ENCODE data around the gene C1orf210. TPM values are rescaled to one million over a fixed set of nuclear protein-coding genes. Genes with fewer than 3 reads are reported as not detected.

C1orf210 gene
- total RNA-seq, 2 experiments from 2014 or later, result not detected

- Mint-ChIP-seq H3K4me3 (no peak overlapping the region), H3K27me3 (no peaks in the 10 kb centered on the region), H3K9me3 (no peaks in the 10 kb centered on the region), H3K4me1 (ENCODE audit: low read depth) (no peaks in the 10 kb centered on the region), H3K27ac (no peak overlapping the region), H3K36me3 (ENCODE audit: low read depth) (no peaks in the 10 kb centered on the region)
- CTCF ChIA-PET, result no interaction called here
- no peak for DNase-seq
- POLR2A ChIA-PET, result no interaction called here
- no peaks in the 10 kb centered on the region for H3K9me3 ChIP-seq (ENCODE audit: control insufficient read depth in 1 of 2, insufficient read depth in 1 of 2, low read length in 2 of 2)
- no peaks in the 10 kb centered on the region for H3K4me1 ChIP-seq (ENCODE audit: insufficient read depth, low read length)
- no peak for ATAC-seq (ENCODE audit: poor library complexity)
- no peak overlapping the region for H3K27ac ChIP-seq (ENCODE audit: low read depth in 1 of 2, low read length in 2 of 2)
- intact Hi-C loops (cut with DNase I, micrococcal nuclease), result no loop called here
- H3K36me3 ChIP-seq (ENCODE audit: insufficient read depth, low read length), result no peaks in the 10 kb centered on the region
- TF ChIP-seq CTCF (IDR thresholded peaks at IDR 0.05), result no peak
- no peak overlapping the region for H3K4me3 ChIP-seq (ENCODE audit: low read length)
- no peaks in the 10 kb centered on the region for H3K27me3 ChIP-seq (ENCODE audit: control insufficient read depth in 1 of 2, insufficient read depth in 2 of 2, low read length in 2 of 2)
Measured at GRCh38 chr1:43302721-43303470, 17.5 kb upstream of the C1orf210 start.

- no peaks in the 10 kb centered on the region for H3K9me3 Mint-ChIP-seq
- Histone ChIP-seq H3K9me3 (ENCODE audit: control insufficient read depth in 1 of 2, insufficient read depth in 1 of 2, low read length in 2 of 2) (no peaks in the 10 kb centered on the region), H3K36me3 (ENCODE audit: insufficient read depth, low read length) (no peaks in the 10 kb centered on the region), H3K27ac (ENCODE audit: low read depth in 1 of 2, low read length in 2 of 2) (no peak overlapping the region), H3K4me1 (ENCODE audit: insufficient read depth, low read length) (no peaks in the 10 kb centered on the region), H3K4me3 (ENCODE audit: low read length) (no peak overlapping the region), H3K27me3 (ENCODE audit: control insufficient read depth in 1 of 2, insufficient read depth in 2 of 2, low read length in 2 of 2) (no peaks in the 10 kb centered on the region)
- ChIA-PET CTCF (no interaction called here), POLR2A (no interaction called here)
- TF ChIP-seq CTCF (IDR thresholded peaks at IDR 0.05), result no peak
- H3K27ac Mint-ChIP-seq, result no peak overlapping the region
- H3K4me3 Mint-ChIP-seq, result no peak overlapping the region
- ATAC-seq (ENCODE audit: poor library complexity) (no peak), DNase-seq (no peak)
- intact Hi-C loops (cut with DNase I, micrococcal nuclease), result no loop called here
- H3K27me3 Mint-ChIP-seq, result no peaks in the 10 kb centered on the region
- H3K36me3 Mint-ChIP-seq (ENCODE audit: low read depth), result no peaks in the 10 kb centered on the region
- no peaks in the 10 kb centered on the region for H3K4me1 Mint-ChIP-seq (ENCODE audit: low read depth)
Measured at GRCh38 chr1:43302201-43302600, 16.8 kb upstream of the C1orf210 start.

GRCh38 chr1:43300378-43301094 lies 15.2 kb upstream of the C1orf210 start, which contains the start of gene TIE1:
TSS of gene TIE1 (plus strand) at chr1:43300982. CDS start at chr1:43301072, 90 bp downstream.
- ChIA-PET POLR2A (no interaction called here), CTCF (no interaction called here)
- H3K9me3 Mint-ChIP-seq, result no peaks in the 10 kb centered on the region
- no peak within 1 kb of the TSS for H3K27ac Mint-ChIP-seq
- Histone ChIP-seq H3K4me3 (ENCODE audit: low read length) (no peak within 1 kb of the TSS), H3K27me3 (ENCODE audit: control insufficient read depth in 1 of 2, insufficient read depth in 2 of 2, low read length in 2 of 2) (no peaks in the 10 kb centered on the region), H3K27ac (ENCODE audit: low read depth in 1 of 2, low read length in 2 of 2) (no peak within 1 kb of the TSS), H3K4me1 (ENCODE audit: insufficient read depth, low read length) (peaks cover 2% of the 10 kb centered on the region), H3K9me3 (ENCODE audit: control insufficient read depth in 1 of 2, insufficient read depth in 1 of 2, low read length in 2 of 2) (no peaks in the 10 kb centered on the region), H3K36me3 (ENCODE audit: insufficient read depth, low read length) (no peaks in the 10 kb centered on the region)
- intact Hi-C loops (cut with DNase I, micrococcal nuclease), result no loop called here
- H3K36me3 Mint-ChIP-seq (ENCODE audit: low read depth), result no peaks in the 10 kb centered on the region
- H3K27me3 Mint-ChIP-seq, result no peaks in the 10 kb centered on the region
- no peak for TF ChIP-seq CTCF (IDR thresholded peaks at IDR 0.05)
- no peak within 1 kb of the TSS for H3K4me3 Mint-ChIP-seq
- peaks cover 8% of the 10 kb centered on the region for H3K4me1 Mint-ChIP-seq (ENCODE audit: low read depth)
- no peak for DNase-seq
- ATAC-seq (ENCODE audit: poor library complexity), result no peak

All from CD4-positive, alpha-beta T cell (primary cell).